GM12874 (cell line): ENCODE results near the gene TNIP1.

Source experiments
- CTCF ChIP-seq: IDR thresholded peaks from 2 replicates; pipeline ENCODE4 v1.5.1; 2011; ENCODE audit warnings: low read depth, mild to moderate bottlenecking, control low read depth, low read length, moderate library complexity; ENCODE audit not compliant: insufficient read depth

The TNIP1 gene

GRCh38 chr5:151002250-151002649 lies 78.6 kb downstream of the TNIP1 start:
- no peak for TF ChIP-seq CTCF

GRCh38 chr5:151001436-151001835 lies 79.4 kb downstream of the TNIP1 start:
- no peak for TF ChIP-seq CTCF

- TF ChIP-seq CTCF = no peak
Observed at GRCh38 chr5:150999704-151000442, 81.0 kb downstream of the TNIP1 start.

- no peak for TF ChIP-seq CTCF
Observed at GRCh38 chr5:150993826-150994412, 86.9 kb downstream of the TNIP1 start.

GRCh38 chr5:150993422-150993821 lies 87.4 kb downstream of the TNIP1 start:
- no peak for TF ChIP-seq CTCF

GRCh38 chr5:150992705-150993104 lies 88.1 kb downstream of the TNIP1 start:
- no peak for TF ChIP-seq CTCF

GRCh38 chr5:150989695-150990094 lies 91.1 kb downstream of the TNIP1 start:
- peak; percentile 29; the same call in 1 of the 2 replicates for TF ChIP-seq CTCF
